GM12801 (cell line): ENCODE results near the gene PAMR1.

ENCODE experiments used
- CTCF ChIP-seq: IDR thresholded peaks from one replicate; pipeline ENCODE4 v1.5.1; 2011; ENCODE audit warnings: control low read depth; ENCODE audit not compliant: insufficient read length; ENCODE audit errors: extremely low read depth

The PAMR1 gene

DNA sequence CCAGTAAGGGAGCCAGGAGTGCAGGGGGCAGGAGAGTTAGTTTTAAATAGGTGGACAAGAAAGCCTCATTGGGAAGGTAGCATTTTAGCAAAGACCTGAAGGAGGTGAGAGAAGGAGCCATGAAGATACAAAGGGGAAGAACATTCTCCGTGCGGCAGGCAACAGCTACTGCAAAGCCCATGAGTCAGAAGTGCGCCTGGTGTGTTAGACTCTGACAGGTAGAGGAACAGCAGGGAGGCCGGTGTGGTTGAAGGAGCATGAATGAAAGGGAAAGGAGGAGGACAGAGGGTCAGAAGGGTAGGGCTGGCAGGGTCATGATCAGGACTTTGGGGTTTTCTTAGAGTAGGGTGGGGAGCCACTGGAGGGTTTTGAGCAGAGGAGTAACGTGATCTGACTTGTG is 34.5 kb upstream of the PAMR1 start:
- no peak for TF ChIP-seq CTCF

GRCh38 chr11:35558513-35558912 is 33.1 kb upstream of the PAMR1 start:
- TF ChIP-seq CTCF, result no peak

DNA sequence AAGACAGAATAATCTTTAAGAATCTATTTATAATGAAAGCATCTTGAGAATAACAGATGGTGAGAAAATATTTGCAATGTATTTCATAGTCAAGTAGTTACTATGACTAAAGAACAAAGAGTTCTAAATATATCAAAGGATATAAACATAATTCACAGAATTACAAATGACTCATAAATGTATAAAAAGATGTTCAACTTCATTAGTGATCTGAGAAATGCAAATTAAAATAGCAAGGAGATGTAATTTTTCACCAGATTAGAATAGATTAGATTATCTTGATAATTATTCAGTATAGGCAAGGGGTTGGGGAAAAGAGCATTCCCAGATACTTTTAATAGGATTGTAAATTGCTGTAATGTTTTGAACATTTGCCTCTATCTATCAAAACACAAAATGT is 30.1 kb upstream of the PAMR1 start:
- TF ChIP-seq CTCF, result no peak

- TF ChIP-seq CTCF, result no peak
Observed at GRCh38 chr11:35554491-35555437, 29.3 kb upstream of the PAMR1 start.

GRCh38 chr11:35553831-35554230 is 28.4 kb upstream of the PAMR1 start:
- TF ChIP-seq CTCF, result no peak

- no peak for TF ChIP-seq CTCF
Observed at GRCh38 chr11:35553021-35553420, 27.6 kb upstream of the PAMR1 start.

GRCh38 chr11:35552616-35553015 is 27.2 kb upstream of the PAMR1 start:
- TF ChIP-seq CTCF, result no peak
